ENCODE measurements around the gene MT1M.
A peak's percentile ranks its signal among the peaks of the same experiment; 100 is the strongest.

- TF ChIP-seq GTF2F1 (IDR thresholded peaks at IDR 0.05; ENCODE audit: borderline replicate concordance, low read depth, low read length) (no peak), RNF2 (IDR thresholded peaks at IDR 0.05; ENCODE audit: borderline replicate concordance, low read depth, low read length, missing control alignments, poor library complexity, severe bottlenecking) (no peak), SIN3A (conservative IDR thresholded peaks at IDR 0.05 in 1 of 2, IDR thresholded peaks at IDR 0.05 in 1 of 2; ENCODE audit: low read depth in 1 of 2, low read length in 2 of 2) (no peak), EZH2 (IDR thresholded peaks at IDR 0.05; ENCODE audit: low read depth, low read length, severe bottlenecking) (peak; percentile 72), POLR2A (IDR thresholded peaks at IDR 0.05; ENCODE audit: control extremely low read depth in 1 of 2, low read depth in 2 of 2, low read length in 2 of 2) (no peak), BRCA1 (IDR thresholded peaks at IDR 0.05; ENCODE audit: low read depth, low read length) (no peak), CTCF (IDR thresholded peaks at IDR 0.05; ENCODE audit: control extremely low read depth in 1 of 3, insufficient read depth in 1 of 3, low read depth in 1 of 3, low read length in 3 of 3) (no peak), TBP (IDR thresholded peaks at IDR 0.05; ENCODE audit: low read depth, low read length) (no peak), YY1 (IDR thresholded peaks at IDR 0.05; ENCODE audit: low read depth, low read length) (no peak), BCL11A (IDR thresholded peaks at IDR 0.05; ENCODE audit: low read depth in 2 of 2, low read length in 2 of 2) (no peak)
- TF ChIP-seq, protein P1, sequence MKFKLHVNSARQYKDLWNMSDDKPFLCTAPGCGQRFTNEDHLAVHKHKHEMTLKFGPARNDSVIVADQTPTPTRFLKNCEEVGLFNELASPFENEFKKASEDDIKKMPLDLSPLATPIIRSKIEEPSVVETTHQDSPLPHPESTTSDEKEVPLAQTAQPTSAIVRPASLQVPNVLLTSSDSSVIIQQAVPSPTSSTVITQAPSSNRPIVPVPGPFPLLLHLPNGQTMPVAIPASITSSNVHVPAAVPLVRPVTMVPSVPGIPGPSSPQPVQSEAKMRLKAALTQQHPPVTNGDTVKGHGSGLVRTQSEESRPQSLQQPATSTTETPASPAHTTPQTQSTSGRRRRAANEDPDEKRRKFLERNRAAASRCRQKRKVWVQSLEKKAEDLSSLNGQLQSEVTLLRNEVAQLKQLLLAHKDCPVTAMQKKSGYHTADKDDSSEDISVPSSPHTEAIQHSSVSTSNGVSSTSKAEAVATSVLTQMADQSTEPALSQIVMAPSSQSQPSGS (IDR thresholded peaks at IDR 0.05; ENCODE audit: low read length): no peak
- TF ChIP-seq, protein P2, sequence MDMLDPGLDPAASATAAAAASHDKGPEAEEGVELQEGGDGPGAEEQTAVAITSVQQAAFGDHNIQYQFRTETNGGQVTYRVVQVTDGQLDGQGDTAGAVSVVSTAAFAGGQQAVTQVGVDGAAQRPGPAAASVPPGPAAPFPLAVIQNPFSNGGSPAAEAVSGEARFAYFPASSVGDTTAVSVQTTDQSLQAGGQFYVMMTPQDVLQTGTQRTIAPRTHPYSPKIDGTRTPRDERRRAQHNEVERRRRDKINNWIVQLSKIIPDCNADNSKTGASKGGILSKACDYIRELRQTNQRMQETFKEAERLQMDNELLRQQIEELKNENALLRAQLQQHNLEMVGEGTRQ (IDR thresholded peaks at IDR 0.05; ENCODE audit: low read length): no peak
These were observed 37.6 kb downstream of the MT1M start for GRCh38 chr16:56669840-56670619.

Data from H1 (cell line).